ENCODE data around the gene NRBF2. TPM values are rescaled to one million over a fixed set of nuclear protein-coding genes. Genes with fewer than 3 reads are reported as not detected.

Gene NRBF2
- total and polyA plus RNA-seq, 2 donors (not counting 1 experiment from before 2014, with no cell fraction given): 8.3 to 24.6 TPM

GRCh38 chr10:63105225-63106110 lies 27.7 kb upstream of the NRBF2 start:
- Mint-ChIP-seq H3K27me3 (peaks cover 33% of the 10 kb centered on the region), H3K4me1 (no peaks in the 10 kb centered on the region), H3K4me3 (no peak overlapping the region), H3K27ac (no peak overlapping the region), H3K9me3 (ENCODE audit: insufficient read depth) (no peaks in the 10 kb centered on the region)
- H2AFZ ChIP-seq (ENCODE audit: insufficient read depth, low read depth, low read length, poor library complexity, severe bottlenecking): no peak overlapping the region
- no peak overlapping the region for H3K4me2 ChIP-seq (replicated peaks; ENCODE audit: low read depth, low read length, poor library complexity, severe bottlenecking)
- H3K27me3 ChIP-seq (replicated peaks in 1 of 4; ENCODE audit: control extremely low read depth in 1 of 4, control insufficient read depth in 3 of 4, insufficient read depth in 4 of 4, low read length in 3 of 4): peaks cover 0 to 3% (median 1%) of the 10 kb centered on the region in 4 experiments
- no peaks in the 10 kb centered on the region for H4K20me1 ChIP-seq (ENCODE audit: control insufficient read depth, insufficient read depth, low read length, poor library complexity, severe bottlenecking)
- no peaks in the 10 kb centered on the region for H3K9me3 ChIP-seq (ENCODE audit: control extremely low read depth in 1 of 3, control insufficient read depth in 2 of 3, insufficient read depth in 1 of 3, low read length in 2 of 3)
- H3K9ac ChIP-seq (ENCODE audit: low read length): no peak overlapping the region
- intact Hi-C loops (cut with micrococcal nuclease): no loop called here
- ATAC-seq (ENCODE audit: low read depth) (no peak), DNase-seq (no peak)
- H3K79me2 ChIP-seq (ENCODE audit: control insufficient read depth, insufficient read depth, low read length): no peaks in the 10 kb centered on the region
- H3K4me1 ChIP-seq (ENCODE audit: control insufficient read depth in 2 of 2, insufficient read depth in 2 of 2, low read length in 2 of 2): no peaks in the 10 kb centered on the region
- 98% methylated on average over 5 of the region's 11 CpGs for WGBS (ENCODE audit: insufficient coverage)
- no peak overlapping the region for H3K4me3 ChIP-seq (ENCODE audit: control extremely low read depth in 1 of 5, extremely low read depth in 1 of 5, insufficient read depth in 1 of 5, low read depth in 2 of 5, low read length in 4 of 5)
- H3K36me3 ChIP-seq (replicated peaks in 1 of 2; ENCODE audit: control extremely low read depth in 1 of 2, control insufficient read depth in 1 of 2, extremely low read depth in 1 of 2, insufficient read depth in 2 of 2, low read length in 1 of 2): no peaks in the 10 kb centered on the region
- no peak overlapping the region for H3K27ac ChIP-seq (ENCODE audit: low read length in 2 of 2)
- ChIA-PET CTCF (interaction anchor here (0.6 to 1.3 kb wide), 2 partner anchors 14 to 17 kb away, joined by 3 to 4 read pairs; no protein-coding TSS in a partner anchor), POLR2A (no interaction called here)
- TF ChIP-seq CTCF (IDR thresholded peaks at IDR 0.05) (no peak), EZH2 (IDR thresholded peaks at IDR 0.05; ENCODE audit: borderline replicate concordance, insufficient read depth, low read depth, low read length, poor library complexity, severe bottlenecking) (no peak)

- Histone ChIP-seq H4K20me1 (ENCODE audit: control insufficient read depth, insufficient read depth, low read length, poor library complexity, severe bottlenecking) (no peaks in the 10 kb centered on the region), H3K27me3 (replicated peaks in 1 of 4; ENCODE audit: control extremely low read depth in 1 of 4, control insufficient read depth in 3 of 4, insufficient read depth in 4 of 4, low read length in 3 of 4) (peaks cover 0 to 3% (median 1%) of the 10 kb centered on the region in 4 experiments), H3K9me3 (ENCODE audit: control extremely low read depth in 1 of 3, control insufficient read depth in 2 of 3, insufficient read depth in 1 of 3, low read length in 2 of 3) (no peaks in the 10 kb centered on the region), H3K9ac (ENCODE audit: low read length) (no peak overlapping the region), H2AFZ (ENCODE audit: insufficient read depth, low read depth, low read length, poor library complexity, severe bottlenecking) (no peak overlapping the region), H3K4me2 (replicated peaks; ENCODE audit: low read depth, low read length, poor library complexity, severe bottlenecking) (no peak overlapping the region), H3K4me3 (ENCODE audit: control extremely low read depth in 1 of 5, extremely low read depth in 1 of 5, insufficient read depth in 1 of 5, low read depth in 2 of 5, low read length in 4 of 5) (no peak overlapping the region), H3K36me3 (replicated peaks in 1 of 2; ENCODE audit: control extremely low read depth in 1 of 2, control insufficient read depth in 1 of 2, extremely low read depth in 1 of 2, insufficient read depth in 2 of 2, low read length in 1 of 2) (no peaks in the 10 kb centered on the region), H3K79me2 (ENCODE audit: control insufficient read depth, insufficient read depth, low read length) (no peaks in the 10 kb centered on the region), H3K4me1 (ENCODE audit: control insufficient read depth in 2 of 2, insufficient read depth in 2 of 2, low read length in 2 of 2) (no peaks in the 10 kb centered on the region), H3K27ac (ENCODE audit: low read length in 2 of 2) (no peak overlapping the region)
- H3K9me3 Mint-ChIP-seq (ENCODE audit: insufficient read depth): no peaks in the 10 kb centered on the region
- no peak overlapping the region for H3K4me3 Mint-ChIP-seq
- no peak overlapping the region for H3K27ac Mint-ChIP-seq
- peaks cover 35% of the 10 kb centered on the region for H3K27me3 Mint-ChIP-seq
- no peak for DNase-seq
- no peaks in the 10 kb centered on the region for H3K4me1 Mint-ChIP-seq
- no peak for ATAC-seq (ENCODE audit: low read depth)
- CTCF ChIA-PET: interaction anchor here (1.3 kb wide), 1 partner anchor 18 kb away, joined by 4 read pairs; no protein-coding TSS in a partner anchor
- intact Hi-C loops (cut with micrococcal nuclease): no loop called here
- POLR2A ChIA-PET: no interaction called here
- WGBS (ENCODE audit: insufficient coverage): 88% methylated on average over 9 of the region's 10 CpGs
- TF ChIP-seq EZH2 (IDR thresholded peaks at IDR 0.05; ENCODE audit: borderline replicate concordance, insufficient read depth, low read depth, low read length, poor library complexity, severe bottlenecking) (no peak), CTCF (IDR thresholded peaks at IDR 0.05) (no peak)
Measured at GRCh38 chr10:63106111-63106755, 26.9 kb upstream of the NRBF2 start.
